Kidney epithelial cell (primary cell): ENCODE measurements around the gene CORO2A. TPM values are rescaled to one million over a fixed set of nuclear protein-coding genes. Genes with fewer than 3 reads are reported as not detected.

ENCODE experiments used
- DNase-seq: peaks from one replicate; pipeline ENCODE4 v3.0.0-alpha.2; 2010; ENCODE audit warnings: low read depth
- H3K27me3 ChIP-seq: 2 replicates; pipeline ENCODE4 v1.6.0; 2011; ENCODE audit warnings: low read length; ENCODE audit not compliant: control insufficient read depth, insufficient read depth
- H3K36me3 ChIP-seq: 2 replicates; pipeline ENCODE4 v1.5.1; 2011; ENCODE audit warnings: low read length; ENCODE audit not compliant: control insufficient read depth, insufficient read depth
- H3K4me3 ChIP-seq: 2 replicates; pipeline ENCODE4 v1.5.1; 2011; ENCODE audit warnings: low read depth, mild to moderate bottlenecking, control low read depth, low read length
- total RNA-seq: library from RNA; depleted of rRNA; stranded (reverse); fragments of >200 nt; gene quantifications from 2 replicates; pipeline ENCODE4 v1.2.3, GENCODE V29; 2015
- TF ChIP-seq, protein P1 (sequence below): IDR thresholded peaks from 2 replicates; pipeline ENCODE4 v1.5.1; 2011; ENCODE audit warnings: mild to moderate bottlenecking, moderate library complexity, low read length, control low read depth, inconsistent platforms; ENCODE audit not compliant: insufficient read depth, poor library complexity, severe bottlenecking

CORO2A gene
- total RNA-seq, 1 donor from 2014 or later = 7.8 TPM

DNA sequence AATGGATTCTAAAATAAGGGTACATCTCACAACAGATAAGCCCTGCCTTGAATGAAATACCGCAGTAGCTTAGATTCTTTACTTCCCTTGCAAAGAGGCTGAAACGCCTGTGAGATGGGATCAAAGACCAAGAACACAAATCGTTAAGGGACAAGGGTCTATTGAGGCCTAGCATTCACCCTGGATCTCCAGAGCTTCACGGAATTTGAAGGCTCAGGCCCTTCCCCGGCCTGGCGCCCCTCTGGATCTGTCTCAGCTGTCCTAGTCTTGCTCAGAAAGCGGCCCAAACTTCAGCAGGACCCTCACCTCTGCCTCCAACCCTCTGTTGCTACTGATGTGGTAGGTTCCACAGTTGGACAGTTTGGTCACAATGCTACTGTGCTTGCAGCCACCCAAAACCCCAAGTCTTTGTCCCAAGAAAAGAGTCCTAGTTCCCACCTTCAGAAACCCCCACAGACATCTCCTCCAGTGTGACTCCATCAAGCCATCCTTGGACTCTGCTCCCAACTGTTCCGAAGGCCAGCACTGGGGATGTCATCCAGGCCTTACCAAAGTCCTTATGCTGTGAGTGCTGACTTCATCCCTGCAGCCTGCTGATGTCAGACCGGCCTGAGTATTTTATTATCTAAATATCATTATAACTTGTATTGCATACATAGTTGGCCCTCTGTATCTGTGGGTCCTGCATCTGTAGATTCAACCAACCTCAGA lies 9.4 kb downstream of the CORO2A start:
- Histone ChIP-seq H3K4me3 (no peak overlapping the region), H3K36me3 (no peaks in the 10 kb centered on the region), H3K27me3 (no peaks in the 10 kb centered on the region)
- no peak for DNase-seq
- TF ChIP-seq, protein P1, sequence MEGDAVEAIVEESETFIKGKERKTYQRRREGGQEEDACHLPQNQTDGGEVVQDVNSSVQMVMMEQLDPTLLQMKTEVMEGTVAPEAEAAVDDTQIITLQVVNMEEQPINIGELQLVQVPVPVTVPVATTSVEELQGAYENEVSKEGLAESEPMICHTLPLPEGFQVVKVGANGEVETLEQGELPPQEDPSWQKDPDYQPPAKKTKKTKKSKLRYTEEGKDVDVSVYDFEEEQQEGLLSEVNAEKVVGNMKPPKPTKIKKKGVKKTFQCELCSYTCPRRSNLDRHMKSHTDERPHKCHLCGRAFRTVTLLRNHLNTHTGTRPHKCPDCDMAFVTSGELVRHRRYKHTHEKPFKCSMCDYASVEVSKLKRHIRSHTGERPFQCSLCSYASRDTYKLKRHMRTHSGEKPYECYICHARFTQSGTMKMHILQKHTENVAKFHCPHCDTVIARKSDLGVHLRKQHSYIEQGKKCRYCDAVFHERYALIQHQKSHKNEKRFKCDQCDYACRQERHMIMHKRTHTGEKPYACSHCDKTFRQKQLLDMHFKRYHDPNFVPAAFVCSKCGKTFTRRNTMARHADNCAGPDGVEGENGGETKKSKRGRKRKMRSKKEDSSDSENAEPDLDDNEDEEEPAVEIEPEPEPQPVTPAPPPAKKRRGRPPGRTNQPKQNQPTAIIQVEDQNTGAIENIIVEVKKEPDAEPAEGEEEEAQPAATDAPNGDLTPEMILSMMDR = no peak

DNA sequence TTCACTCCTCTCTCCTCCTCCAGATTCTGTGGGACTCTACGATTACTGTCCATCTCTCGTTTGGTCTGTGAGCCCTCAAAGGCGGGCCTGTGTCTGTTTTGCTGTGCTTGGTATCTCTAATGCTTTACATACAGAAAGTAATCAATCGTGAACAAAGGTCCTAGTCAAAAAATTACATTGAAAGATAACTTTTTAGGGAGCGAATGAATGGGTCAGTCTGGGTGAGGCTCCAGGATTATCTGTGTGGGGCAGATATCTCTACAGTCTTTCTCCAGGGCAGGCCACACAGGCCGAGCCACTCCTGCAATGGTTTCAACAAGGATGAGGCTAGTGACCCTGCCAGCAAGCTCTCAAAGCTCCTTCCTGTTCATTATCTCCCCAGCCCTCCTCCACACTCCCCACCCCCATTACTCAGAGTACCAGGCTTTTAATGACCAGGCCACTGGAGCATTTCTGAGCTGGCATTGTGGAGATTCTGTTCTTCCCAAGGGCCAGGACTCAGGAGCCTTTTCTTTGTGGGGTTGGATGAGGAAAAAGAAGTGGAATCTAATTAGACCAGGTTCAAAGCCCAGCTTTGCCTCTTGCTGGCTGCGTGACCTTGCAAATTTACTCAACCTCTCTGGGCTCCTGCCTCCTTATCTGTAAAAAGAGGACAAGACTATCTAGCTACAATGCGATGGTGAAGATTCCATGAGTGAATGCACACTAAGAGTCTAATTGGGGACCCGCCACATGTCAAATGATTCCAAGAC lies 10.2 kb downstream of the CORO2A start:
- TF ChIP-seq, protein P1 = no peak
- no peak for DNase-seq
- no peak overlapping the region for H3K4me3 ChIP-seq
- no peaks in the 10 kb centered on the region for H3K36me3 ChIP-seq
- no peaks in the 10 kb centered on the region for H3K27me3 ChIP-seq

DNA sequence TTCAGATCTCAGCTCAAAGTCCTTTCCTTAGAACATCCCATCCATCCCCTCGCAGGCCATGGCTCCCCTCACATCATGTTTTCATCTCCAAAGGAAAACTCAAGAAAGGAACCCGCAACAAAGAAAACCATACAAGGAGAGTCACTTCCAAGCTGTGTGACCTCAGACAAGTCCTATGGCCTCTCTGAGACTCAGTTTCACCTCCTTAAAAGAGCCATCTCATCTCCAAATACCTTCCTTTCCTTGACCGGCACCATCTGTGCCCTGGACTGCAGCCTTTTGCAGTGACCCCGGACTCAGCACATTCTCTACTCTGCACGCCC lies 10.7 kb downstream of the CORO2A start:
- DNase-seq = no peak
- TF ChIP-seq, protein P1 = no peak
- Histone ChIP-seq H3K4me3 (no peak overlapping the region), H3K27me3 (no peaks in the 10 kb centered on the region), H3K36me3 (no peaks in the 10 kb centered on the region)

DNA sequence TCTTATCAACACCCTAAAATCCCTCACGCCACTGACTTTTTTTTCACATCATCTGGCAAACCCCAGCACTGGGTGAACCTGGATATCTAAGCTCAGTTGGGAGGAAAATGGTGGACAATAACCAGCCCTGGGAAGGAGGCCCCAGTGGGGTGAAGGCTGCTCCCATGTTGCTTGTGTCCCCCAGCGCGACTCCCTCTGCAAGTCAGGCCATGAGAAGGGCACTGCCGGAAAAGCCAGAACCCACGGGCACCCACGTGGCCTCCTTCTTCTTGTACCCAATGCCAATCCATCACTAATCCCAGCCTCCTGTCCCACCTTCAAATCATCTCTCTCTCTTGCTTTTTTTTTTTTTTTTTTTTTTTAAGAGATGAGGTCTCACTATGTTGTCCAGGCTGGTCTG lies 11.4 kb downstream of the CORO2A start:
- DNase-seq = no peak
- H3K36me3 ChIP-seq = no peaks in the 10 kb centered on the region
- no peak overlapping the region for H3K4me3 ChIP-seq
- H3K27me3 ChIP-seq = no peaks in the 10 kb centered on the region
- TF ChIP-seq, protein P1 = no peak

DNA sequence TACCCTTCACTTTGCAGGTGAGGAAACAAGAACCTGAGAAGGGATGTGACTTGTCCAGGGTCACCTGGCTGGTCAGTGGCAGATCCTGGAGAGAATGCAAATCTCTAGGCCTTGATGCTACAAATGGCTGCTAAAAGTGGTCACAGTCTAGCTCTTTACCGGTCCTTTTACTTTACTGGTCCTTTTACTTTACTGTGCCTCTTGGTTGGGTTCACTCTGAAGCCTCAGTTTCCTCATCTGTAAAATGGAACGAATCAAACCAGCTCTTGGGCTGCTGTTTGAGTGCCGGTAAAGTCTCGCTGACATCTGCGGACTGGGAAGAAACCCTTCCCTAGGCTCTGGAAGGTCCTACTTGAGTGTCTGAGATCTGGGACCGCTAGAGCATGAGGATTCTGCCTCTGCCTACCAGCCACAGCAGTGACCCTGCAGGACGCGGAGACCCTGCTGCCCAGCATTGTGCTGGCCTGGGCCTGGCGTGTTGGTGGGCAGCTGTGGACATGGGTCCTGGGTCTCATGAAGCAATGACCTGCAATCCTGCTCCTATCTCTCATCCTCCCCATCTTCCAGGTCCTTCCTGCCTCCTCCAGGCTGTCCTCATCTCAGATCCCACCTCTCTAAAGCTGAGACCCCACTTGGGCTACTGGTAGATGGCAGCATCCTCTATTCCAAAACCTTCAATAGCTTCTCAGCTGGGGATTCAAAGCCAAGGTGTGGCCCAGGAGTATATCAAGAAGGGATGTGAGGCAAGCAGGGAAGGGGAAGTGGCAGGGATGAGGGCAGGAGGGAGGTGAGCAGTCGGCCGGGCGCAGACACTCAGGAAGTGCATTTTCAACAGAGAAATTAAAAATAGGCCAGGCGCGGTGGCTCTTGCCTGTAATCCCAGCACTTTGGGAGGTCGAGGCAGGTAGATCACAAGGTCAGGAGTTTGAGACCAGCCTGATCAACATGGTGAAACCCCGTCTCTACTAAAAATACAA lies 13.3 kb downstream of the CORO2A start:
- no peak for DNase-seq
- TF ChIP-seq, protein P1 = no peak
- no peaks in the 10 kb centered on the region for H3K36me3 ChIP-seq
- H3K27me3 ChIP-seq = no peaks in the 10 kb centered on the region
- H3K4me3 ChIP-seq = no peak overlapping the region
